ENCODE results near the gene TNNC1. TPM values are rescaled to one million over a fixed set of nuclear protein-coding genes. Genes with fewer than 3 reads are reported as not detected.

The TNNC1 gene
- polyA plus RNA-seq, 1 donor from 2014 or later: 2.2 TPM

DNA sequence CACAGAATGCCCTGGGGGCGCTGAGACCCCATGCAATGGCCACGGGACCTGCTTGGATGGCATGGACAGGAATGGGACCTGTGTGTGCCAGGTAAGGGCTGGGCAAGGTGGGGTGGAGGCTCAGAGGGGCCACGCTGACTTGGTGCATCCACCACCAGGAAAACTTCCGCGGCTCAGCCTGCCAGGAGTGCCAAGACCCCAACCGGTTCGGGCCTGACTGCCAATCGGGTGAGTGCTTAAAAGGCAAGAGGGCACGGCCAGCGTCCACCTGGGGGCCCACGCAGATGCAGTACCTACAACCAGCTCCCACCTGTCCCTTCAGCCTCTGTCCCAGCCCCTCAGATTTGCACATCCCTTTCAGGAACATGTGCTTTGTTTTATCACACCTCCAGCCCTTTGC lies 48.2 kb upstream of the TNNC1 start:
- Histone ChIP-seq H3K9ac (ENCODE audit: low read length) (no peak overlapping the region), H3K27ac (ENCODE audit: low read length) (no peak overlapping the region), H3K9me3 (ENCODE audit: low read length) (no peaks in the 10 kb centered on the region), H4K20me1 (ENCODE audit: insufficient read depth) (no peaks in the 10 kb centered on the region), H3K27me3 (ENCODE audit: insufficient read depth, low read depth, low read length) (no peaks in the 10 kb centered on the region), H3K36me3 (ENCODE audit: insufficient read depth, low read length) (no peaks in the 10 kb centered on the region), H3K9me2 (ENCODE audit: insufficient read depth, low read length) (no peaks in the 10 kb centered on the region), H3F3A (ENCODE audit: insufficient read depth, low read length, poor library complexity, severe bottlenecking) (no peaks in the 10 kb centered on the region), H3K79me2 (replicated peaks; ENCODE audit: insufficient read depth, low read length) (no peaks in the 10 kb centered on the region), H3K4me2 (ENCODE audit: low read length) (no peak overlapping the region), H2AFZ (ENCODE audit: low read depth, low read length) (no peak overlapping the region), H3K4me3 (ENCODE audit: low read length) (no peak overlapping the region)
- TF ChIP-seq MXI1 (conservative IDR thresholded peaks at IDR 0.05; ENCODE audit: poor library complexity, severe bottlenecking) (no peak), EZH2 (IDR thresholded peaks at IDR 0.05; ENCODE audit: borderline replicate concordance, insufficient read depth, low read length, poor library complexity, severe bottlenecking) (no peak), SMC3 (conservative IDR thresholded peaks at IDR 0.05; ENCODE audit: poor library complexity) (no peak), TAF1 (IDR thresholded peaks at IDR 0.05; ENCODE audit: low read depth) (no peak), EP300 (conservative IDR thresholded peaks at IDR 0.05; ENCODE audit: poor library complexity, severe bottlenecking) (no peak), RAD21 (conservative IDR thresholded peaks at IDR 0.05) (no peak), POLR2AphosphoS5 (IDR thresholded peaks at IDR 0.05) (no peak)
- TF ChIP-seq, protein P1, sequence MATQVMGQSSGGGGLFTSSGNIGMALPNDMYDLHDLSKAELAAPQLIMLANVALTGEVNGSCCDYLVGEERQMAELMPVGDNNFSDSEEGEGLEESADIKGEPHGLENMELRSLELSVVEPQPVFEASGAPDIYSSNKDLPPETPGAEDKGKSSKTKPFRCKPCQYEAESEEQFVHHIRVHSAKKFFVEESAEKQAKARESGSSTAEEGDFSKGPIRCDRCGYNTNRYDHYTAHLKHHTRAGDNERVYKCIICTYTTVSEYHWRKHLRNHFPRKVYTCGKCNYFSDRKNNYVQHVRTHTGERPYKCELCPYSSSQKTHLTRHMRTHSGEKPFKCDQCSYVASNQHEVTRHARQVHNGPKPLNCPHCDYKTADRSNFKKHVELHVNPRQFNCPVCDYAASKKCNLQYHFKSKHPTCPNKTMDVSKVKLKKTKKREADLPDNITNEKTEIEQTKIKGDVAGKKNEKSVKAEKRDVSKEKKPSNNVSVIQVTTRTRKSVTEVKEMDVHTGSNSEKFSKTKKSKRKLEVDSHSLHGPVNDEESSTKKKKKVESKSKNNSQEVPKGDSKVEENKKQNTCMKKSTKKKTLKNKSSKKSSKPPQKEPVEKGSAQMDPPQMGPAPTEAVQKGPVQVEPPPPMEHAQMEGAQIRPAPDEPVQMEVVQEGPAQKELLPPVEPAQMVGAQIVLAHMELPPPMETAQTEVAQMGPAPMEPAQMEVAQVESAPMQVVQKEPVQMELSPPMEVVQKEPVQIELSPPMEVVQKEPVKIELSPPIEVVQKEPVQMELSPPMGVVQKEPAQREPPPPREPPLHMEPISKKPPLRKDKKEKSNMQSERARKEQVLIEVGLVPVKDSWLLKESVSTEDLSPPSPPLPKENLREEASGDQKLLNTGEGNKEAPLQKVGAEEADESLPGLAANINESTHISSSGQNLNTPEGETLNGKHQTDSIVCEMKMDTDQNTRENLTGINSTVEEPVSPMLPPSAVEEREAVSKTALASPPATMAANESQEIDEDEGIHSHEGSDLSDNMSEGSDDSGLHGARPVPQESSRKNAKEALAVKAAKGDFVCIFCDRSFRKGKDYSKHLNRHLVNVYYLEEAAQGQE (IDR thresholded peaks at IDR 0.05; ENCODE audit: borderline replicate concordance): no peak
- TF ChIP-seq, protein P2, sequence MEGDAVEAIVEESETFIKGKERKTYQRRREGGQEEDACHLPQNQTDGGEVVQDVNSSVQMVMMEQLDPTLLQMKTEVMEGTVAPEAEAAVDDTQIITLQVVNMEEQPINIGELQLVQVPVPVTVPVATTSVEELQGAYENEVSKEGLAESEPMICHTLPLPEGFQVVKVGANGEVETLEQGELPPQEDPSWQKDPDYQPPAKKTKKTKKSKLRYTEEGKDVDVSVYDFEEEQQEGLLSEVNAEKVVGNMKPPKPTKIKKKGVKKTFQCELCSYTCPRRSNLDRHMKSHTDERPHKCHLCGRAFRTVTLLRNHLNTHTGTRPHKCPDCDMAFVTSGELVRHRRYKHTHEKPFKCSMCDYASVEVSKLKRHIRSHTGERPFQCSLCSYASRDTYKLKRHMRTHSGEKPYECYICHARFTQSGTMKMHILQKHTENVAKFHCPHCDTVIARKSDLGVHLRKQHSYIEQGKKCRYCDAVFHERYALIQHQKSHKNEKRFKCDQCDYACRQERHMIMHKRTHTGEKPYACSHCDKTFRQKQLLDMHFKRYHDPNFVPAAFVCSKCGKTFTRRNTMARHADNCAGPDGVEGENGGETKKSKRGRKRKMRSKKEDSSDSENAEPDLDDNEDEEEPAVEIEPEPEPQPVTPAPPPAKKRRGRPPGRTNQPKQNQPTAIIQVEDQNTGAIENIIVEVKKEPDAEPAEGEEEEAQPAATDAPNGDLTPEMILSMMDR (IDR thresholded peaks at IDR 0.05; ENCODE audit: poor library complexity, severe bottlenecking): no peak

DNA sequence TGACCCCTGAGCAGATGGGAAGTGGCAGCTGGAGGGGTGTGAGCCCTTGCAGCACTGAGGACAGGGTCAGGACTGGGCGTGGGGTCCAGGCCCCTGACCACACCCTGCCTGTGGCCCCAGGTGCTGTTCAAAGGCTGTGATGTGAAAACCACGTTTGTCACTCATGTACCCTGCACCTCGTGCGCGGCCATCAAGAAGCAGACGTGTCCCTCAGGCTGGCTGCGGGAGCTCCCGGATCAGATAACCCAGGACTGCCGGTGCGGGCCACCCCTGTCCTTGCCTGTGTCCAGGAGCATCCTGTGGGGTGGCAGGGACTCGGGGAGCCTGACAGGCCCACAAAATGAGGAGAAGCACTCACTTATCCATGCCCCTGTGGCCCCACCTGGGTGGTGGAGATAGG lies 47.2 kb upstream of the TNNC1 start:
- Histone ChIP-seq H3F3A (ENCODE audit: insufficient read depth, low read length, poor library complexity, severe bottlenecking) (no peaks in the 10 kb centered on the region), H3K4me3 (ENCODE audit: low read length) (no peak overlapping the region), H3K79me2 (replicated peaks; ENCODE audit: insufficient read depth, low read length) (no peaks in the 10 kb centered on the region), H3K27ac (ENCODE audit: low read length) (no peak overlapping the region), H3K9ac (ENCODE audit: low read length) (no peak overlapping the region), H3K27me3 (ENCODE audit: insufficient read depth, low read depth, low read length) (no peaks in the 10 kb centered on the region), H3K36me3 (ENCODE audit: insufficient read depth, low read length) (no peaks in the 10 kb centered on the region), H3K9me2 (ENCODE audit: insufficient read depth, low read length) (no peaks in the 10 kb centered on the region), H3K4me2 (ENCODE audit: low read length) (no peak overlapping the region), H3K9me3 (ENCODE audit: low read length) (no peaks in the 10 kb centered on the region), H4K20me1 (ENCODE audit: insufficient read depth) (no peaks in the 10 kb centered on the region), H2AFZ (ENCODE audit: low read depth, low read length) (no peak overlapping the region)
- no peak for TF ChIP-seq EZH2 (IDR thresholded peaks at IDR 0.05; ENCODE audit: borderline replicate concordance, insufficient read depth, low read length, poor library complexity, severe bottlenecking)
- TF ChIP-seq, protein P2 (IDR thresholded peaks at IDR 0.05; ENCODE audit: poor library complexity, severe bottlenecking): no peak
- TF ChIP-seq EP300 (conservative IDR thresholded peaks at IDR 0.05; ENCODE audit: poor library complexity, severe bottlenecking): no peak
- TF ChIP-seq RAD21 (conservative IDR thresholded peaks at IDR 0.05): no peak
- TF ChIP-seq TAF1 (IDR thresholded peaks at IDR 0.05; ENCODE audit: low read depth): no peak
- no peak for TF ChIP-seq SMC3 (conservative IDR thresholded peaks at IDR 0.05; ENCODE audit: poor library complexity)
- no peak for TF ChIP-seq POLR2AphosphoS5 (IDR thresholded peaks at IDR 0.05)
- TF ChIP-seq MXI1 (conservative IDR thresholded peaks at IDR 0.05; ENCODE audit: poor library complexity, severe bottlenecking): no peak
- TF ChIP-seq, protein P1 (IDR thresholded peaks at IDR 0.05; ENCODE audit: borderline replicate concordance): no peak

Measured in neural cell (in vitro differentiated cells).